Ovary (tissue), 3 donors: ENCODE data around the gene TLR8.

Experiments
- EP300 ChIP-seq: sonication (generic); formaldehyde crosslinking; IDR thresholded peaks from one replicate; pipeline ENCODE4 v1.6.1; 2017; ENCODE audit warnings: antibody characterized with exemption
- POLR2A ChIP-seq: fragments of 450-650 bp; IDR thresholded peaks from one replicate; pipeline ENCODE4 v1.6.1; 2017; ENCODE audit warnings: antibody characterized with exemption, mild to moderate bottlenecking, moderate library complexity
- TF ChIP-seq, protein P1 (sequence below), 3 donors: fragments of 450-650 bp in 2 of 3; fragments of 200-600 bp in 1 of 3; IDR thresholded peaks; one replicate each; pipeline versions ENCODE4 v1.5.1 to v1.8.0; 2016 to 2022; ENCODE audit warnings: antibody characterized with exemption in 3 of 3, mild to moderate bottlenecking in 1 of 3
- donor health status: DM: no; HTN: no; CAD: no.

DNA sequence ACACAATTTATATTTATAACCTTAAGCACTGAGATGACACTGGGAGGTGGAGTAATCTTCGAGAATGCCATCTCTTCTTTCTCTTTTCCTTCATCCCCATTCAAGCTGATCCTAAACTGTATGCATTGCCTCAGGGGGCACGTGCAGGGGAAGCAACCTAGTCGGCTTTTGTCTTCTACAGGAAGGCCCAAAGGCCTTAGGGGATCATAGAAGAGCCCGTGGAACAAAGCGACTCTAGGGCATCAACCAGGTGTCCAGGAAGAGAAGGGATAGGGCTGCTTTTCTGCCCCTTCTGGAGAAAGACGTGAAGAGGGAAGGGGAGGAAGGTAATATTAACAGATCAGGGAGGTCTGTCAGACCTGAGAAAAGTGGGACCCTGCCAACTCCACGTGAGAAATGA, 6.9 kb upstream of the TLR8 start:
- TF ChIP-seq EP300 (no peak), POLR2A (no peak)
- TF ChIP-seq, protein P1, sequence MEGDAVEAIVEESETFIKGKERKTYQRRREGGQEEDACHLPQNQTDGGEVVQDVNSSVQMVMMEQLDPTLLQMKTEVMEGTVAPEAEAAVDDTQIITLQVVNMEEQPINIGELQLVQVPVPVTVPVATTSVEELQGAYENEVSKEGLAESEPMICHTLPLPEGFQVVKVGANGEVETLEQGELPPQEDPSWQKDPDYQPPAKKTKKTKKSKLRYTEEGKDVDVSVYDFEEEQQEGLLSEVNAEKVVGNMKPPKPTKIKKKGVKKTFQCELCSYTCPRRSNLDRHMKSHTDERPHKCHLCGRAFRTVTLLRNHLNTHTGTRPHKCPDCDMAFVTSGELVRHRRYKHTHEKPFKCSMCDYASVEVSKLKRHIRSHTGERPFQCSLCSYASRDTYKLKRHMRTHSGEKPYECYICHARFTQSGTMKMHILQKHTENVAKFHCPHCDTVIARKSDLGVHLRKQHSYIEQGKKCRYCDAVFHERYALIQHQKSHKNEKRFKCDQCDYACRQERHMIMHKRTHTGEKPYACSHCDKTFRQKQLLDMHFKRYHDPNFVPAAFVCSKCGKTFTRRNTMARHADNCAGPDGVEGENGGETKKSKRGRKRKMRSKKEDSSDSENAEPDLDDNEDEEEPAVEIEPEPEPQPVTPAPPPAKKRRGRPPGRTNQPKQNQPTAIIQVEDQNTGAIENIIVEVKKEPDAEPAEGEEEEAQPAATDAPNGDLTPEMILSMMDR (IDR thresholded peaks at IDR 0.05) = no peak
